Activated T-helper 1 cell treated with anti-CD3 and anti-CD28 coated beads, Interleukin-2, amount 50 U/mL, for 16 hours (primary cell): Measurements from ENCODE around the gene LRRC40.

ENCODE experiments used
- DNase-seq, 2 donors: peaks; one replicate each; pipeline ENCODE4 v3.0.0-alpha.2; 2020; ENCODE audit warnings: low read depth in 1 of 2, low spot score in 1 of 2

The LRRC40 gene

GRCh38 chr1:70117046-70117445 is 88.3 kb downstream of the LRRC40 start:
- no peak for DNase-seq

DNA sequence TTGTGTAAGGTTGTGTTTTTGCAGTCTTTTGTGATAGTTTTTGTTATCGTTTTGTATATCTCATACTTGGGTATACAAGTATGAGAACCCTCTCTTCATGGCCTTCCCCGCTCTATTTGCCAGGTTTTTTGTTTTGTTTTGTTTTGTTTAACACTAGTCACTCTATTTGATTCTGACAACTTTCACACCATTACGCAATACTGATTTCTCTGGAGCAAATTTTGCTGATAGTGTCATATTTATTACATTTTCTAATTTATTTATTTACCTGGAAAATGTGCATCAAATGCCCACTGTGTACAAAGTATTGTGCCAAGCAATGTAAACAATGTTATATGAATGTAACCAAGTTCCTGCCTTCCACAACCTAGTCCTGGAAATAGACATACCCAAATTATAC is 90.1 kb downstream of the LRRC40 start:
- no peak for DNase-seq

GRCh38 chr1:70112838-70113237 is 92.5 kb downstream of the LRRC40 start:
- no peak for DNase-seq

GRCh38 chr1:70109241-70109640 is 96.1 kb downstream of the LRRC40 start:
- DNase-seq = no peak

DNA sequence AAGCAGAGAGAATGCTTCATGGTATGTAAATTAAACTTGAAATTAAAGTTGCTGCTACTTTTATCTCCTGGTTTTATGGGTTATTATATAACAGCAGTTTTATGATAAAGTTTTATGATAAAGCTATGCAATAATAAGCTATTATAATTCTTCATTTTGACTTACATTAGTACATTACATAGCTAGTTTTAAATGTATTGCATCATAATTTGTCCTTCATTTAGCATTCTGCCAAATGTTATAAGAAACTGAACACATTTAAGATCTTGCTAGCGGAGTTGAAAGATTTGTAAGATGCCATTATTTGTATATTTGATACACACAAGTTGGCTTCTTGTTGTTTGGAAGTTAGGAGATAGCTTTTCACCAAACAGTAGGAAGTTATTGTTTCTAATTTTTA is 101.6 kb downstream of the LRRC40 start:
- no peak for DNase-seq

DNA sequence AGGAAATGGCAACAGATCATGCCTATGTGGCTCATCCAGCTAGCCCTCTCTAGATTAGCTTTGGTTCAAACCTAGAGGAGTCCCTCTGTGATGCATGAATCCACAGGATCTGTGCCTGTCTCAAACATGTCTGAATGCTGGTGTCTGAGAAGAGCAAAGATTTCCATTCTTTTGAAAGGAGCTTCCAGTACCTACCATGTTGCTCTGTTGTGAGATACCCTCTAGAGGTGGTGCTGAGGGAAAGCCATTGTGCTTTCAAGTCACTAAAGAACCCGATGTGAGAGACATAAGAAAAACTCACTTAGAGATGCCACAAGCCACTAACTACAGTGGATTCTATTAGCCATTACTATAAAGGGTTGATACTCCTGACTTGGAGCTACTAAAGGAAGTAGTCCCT is 103.6 kb downstream of the LRRC40 start:
- no peak for DNase-seq

- no peak for DNase-seq
Observed at GRCh38 chr1:70101231-70101630, 104.1 kb downstream of the LRRC40 start.
